Caki2 (cell line): Measurements from ENCODE around the gene SMIM29. TPM values are rescaled to one million over a fixed set of nuclear protein-coding genes. Genes with fewer than 3 reads are reported as not detected.

ENCODE experiments used
- DNase-seq: peaks from one replicate; pipeline ENCODE4 v3.0.0-alpha.2; 2015; ENCODE audit warnings: low read depth
- in situ Hi-C: cut with HindIII; loops from 2 replicates; pipeline ENCODE4 v1.10.0; 2016; ENCODE audit warnings: low sequenced_read_pairs, low pct_unique_long_range_greater_than_20kb, mixed read lengths
- total RNA-seq: library from RNA; depleted of rRNA; stranded (reverse); fragments of >200 nt; shearing (Covaris generic); gene quantifications from 2 replicates; pipeline ENCODE4 v1.2.3, GENCODE V29; 2014; ENCODE audit warnings: low replicate concordance

The SMIM29 gene
- total RNA-seq, 1 experiment from 2014 or later, result 57.0 TPM

DNA sequence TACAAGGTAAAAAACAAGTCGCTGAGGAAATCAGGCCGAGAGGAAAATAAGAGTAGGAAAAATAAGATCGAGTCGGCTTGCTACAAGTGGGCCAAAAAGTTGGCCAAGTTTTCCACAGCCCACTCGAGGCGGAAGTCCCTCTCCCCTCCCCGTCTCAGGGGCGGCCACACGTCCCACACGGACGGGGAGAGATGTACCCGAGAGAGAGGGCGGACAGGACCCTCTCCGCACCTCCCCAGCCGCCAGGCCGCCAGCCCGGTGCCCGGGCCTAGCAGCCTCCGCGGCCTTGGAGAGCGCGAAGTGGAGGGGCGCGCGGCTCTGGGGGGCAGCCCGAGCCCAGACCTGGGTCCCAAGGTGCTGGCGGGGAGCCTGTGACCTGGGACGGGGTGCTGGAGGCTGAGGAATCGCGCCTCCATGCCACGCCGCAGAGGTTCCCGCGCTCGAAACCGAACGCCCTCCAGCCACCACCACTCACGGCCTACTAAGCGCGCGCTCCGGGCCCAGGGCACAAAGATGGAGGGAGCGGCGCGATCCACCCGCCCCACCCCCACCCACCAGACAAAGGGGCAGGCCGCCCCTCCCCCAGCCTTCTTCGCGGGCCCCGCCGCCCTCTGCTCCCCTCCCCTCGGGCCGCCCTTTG lies 14.0 kb downstream of the SMIM29 start:
- in situ Hi-C loops, result no loop called here
- no peak for DNase-seq

DNA sequence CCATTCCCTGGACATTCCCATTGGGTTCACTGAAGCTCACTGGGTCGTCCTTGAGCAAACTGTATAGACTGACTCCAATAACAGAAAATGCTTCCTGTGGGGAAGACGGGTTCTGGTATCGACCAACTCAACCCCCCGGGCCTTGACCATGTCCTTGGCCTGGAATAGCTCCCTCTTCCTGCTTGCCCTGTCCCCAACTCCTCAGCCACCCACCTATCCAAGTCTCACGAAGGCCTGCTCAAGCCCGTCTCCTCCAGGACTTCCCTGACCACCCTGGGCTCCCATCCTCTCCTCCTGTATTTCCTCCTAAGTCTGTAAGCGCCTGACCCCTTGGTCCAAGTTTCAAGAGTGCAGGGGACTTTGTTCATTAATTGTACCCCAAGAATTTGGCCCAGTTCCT lies 14.9 kb downstream of the SMIM29 start:
- in situ Hi-C loops, result no loop called here
- no peak for DNase-seq

DNA sequence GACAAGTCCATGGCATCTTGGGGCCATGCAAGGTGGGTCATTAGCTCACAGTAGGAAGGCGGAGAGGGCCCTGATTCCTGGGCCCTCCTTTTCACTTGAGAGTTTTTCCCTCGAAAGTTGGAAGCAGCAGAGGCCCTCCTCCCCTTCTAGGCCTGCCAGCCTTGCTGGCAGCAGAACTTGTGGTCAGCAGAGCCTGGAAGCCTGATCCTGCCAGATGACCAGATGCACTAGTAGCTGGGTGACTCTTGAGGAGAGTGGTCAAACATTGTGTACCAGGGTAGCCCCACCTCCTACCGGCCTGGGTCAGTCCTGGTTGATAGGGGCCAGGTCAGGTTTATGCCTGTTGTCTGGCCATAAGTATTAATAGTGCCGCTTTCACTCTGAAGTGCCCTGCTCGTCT lies 15.9 kb downstream of the SMIM29 start:
- in situ Hi-C loops, result no loop called here
- no peak for DNase-seq

DNA sequence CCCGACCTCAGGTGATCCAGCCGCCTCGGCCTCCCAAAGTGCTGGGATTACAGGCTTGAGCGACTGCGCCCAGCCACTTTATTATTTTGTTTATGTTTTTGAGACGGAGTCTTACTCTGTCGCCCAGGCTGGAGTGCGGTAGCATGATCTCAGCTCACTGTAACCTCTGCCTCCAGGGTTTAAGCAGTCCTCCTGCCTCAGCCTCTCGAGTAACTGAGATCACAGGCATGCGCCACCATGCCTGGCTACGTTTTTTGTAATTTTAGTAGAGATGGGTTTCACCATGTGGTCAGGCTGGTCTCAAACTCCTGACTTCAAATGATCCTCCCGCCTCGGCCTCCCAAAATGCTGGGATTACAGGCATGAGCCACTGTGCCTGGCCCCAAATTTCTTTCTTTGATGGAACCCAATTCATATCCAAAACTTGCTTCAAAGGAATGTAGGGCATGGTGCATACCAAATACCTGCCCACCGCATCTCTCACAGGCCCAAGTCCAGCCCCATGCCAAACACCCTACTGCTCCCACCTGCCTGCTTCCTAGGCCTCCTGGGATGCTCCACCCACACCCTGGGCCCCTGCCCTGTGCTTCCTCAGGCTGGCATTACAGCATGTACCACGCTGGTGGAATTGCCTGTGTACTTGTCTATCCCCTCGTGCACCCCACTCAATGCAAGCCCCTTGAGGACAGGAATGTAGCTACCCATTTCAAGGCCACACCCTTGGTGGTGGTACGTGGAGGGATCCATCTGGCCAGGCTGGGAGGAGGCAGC lies 17.1 kb downstream of the SMIM29 start:
- no peak for DNase-seq
- in situ Hi-C loops, result no loop called here

DNA sequence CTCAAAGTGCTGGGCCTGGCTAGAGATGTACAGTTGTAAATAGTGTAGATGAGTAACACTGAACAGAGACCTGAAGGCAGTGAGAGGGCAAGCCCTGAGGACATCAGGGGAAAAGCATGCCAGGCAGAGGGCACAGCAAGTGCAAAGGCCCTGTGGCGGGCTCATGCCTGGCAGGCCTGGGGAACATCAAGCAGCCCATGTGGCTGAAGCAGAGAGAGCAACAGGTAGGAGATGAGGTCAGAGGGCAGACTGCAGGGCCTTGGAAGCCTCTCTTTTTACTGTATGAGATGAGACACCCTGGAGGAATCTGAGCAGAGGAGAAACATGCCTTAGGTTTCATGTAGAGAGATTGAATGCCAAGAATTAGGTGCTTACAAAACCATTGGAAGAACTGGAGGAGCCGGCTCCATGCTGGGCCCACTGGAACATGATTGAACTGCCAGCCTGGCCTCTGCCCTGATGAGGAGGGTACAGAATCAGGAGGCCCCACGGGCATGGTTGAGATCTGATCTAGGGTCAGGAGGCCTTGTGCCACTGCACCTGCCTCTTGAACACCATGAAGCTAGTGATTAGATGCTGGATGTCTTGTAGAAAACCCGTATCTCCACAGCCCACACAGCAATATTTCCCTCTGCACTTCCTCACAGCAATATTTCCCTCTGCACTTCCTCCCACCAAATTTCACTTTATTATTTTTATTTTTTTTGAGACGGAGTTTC lies 18.0 kb downstream of the SMIM29 start:
- in situ Hi-C loops, result no loop called here
- no peak for DNase-seq

DNA sequence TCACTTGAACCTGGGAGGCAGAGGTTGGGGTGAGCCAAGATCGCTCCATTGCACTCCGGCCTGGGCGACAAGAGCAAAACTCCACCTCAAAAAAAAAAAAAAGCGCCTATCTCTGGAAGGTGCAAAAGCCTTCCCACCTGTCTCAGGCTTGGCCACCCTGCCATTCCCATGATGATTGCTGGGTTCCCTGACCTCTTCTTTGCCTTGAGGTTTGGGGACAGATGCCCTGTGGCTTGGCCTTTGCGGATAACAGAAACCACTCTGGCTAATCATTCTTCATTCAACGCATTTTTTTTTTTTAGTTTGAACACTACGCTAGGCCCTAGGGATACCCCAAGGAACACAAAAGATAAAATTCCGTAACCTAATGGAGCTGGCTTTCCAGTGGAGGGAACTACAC lies 18.9 kb downstream of the SMIM29 start:
- DNase-seq, result peak; percentile 51
- in situ Hi-C loops, result no loop called here

DNA sequence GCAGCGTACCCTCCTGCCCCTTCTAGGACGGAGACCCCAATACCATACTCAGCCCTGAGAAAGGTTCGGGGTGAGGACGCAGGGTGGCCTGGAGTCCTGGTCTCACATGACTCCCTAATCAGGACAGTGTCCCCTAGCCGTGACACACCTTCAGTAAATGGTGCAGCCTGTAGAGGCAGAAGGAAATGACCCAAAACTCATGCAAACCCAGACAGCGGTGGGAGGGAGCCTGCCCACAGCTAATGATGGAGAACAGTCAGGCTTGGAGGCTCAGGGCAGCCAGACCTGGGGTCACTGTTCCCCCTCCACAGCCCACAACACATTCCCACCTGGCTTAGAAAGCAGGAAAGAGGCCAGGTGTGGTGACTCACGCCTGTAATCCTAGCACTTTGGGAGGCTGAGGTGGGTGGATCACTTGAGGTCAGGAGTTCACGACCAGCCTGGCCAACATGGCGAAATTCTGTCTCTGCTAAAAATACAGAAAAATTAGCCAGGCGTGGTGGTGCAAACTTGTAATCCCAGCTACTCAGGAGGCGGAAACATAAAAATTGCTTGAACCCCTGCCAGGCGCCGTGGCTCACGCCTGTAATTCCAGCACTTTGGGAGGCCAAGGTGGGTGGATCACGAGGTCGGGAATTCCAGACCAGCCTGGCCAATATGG lies 20.9 kb downstream of the SMIM29 start:
- in situ Hi-C loops, result no loop called here
- DNase-seq, result peak; percentile 85

DNA sequence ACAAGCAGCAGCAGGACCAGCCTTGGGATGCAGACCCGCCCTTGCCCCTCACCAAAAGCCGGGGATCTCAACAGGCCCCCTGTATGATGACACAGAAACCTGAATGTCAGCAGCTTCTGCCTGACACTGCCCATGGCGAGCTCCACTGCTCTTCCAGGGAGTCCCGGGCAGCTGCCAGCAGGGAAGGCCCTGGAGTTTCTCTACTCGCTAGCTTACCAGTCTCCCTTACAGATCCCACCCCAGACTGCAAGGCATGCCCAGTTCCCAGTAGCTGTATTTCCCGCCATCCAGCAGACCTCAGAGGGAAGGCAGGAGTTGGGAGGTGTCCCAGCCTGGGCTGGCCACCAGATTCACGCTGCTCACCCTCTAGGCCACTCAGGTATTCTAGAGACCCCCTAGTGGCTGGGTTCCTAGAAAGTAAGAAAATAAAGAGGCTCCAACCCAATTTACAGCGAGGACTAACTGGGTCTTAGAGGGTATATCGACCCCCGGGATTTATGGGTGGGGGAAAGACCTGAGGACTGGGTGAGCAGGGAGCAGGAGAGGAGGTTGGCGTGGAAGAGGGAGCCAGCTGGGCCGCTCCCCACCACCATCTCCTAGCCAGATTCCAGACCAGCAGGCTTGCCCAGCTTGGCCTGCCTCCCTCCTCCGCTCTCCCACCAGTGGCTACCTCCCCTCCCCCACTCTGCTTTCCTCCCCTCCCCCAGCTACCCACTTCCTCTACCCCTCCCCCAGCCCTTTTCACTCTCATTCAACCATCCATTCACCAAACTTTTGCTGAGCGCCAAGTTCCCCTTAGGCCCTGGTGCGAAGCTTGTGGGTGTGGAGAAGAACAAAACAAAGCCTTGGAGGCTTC lies 21.8 kb downstream of the SMIM29 start:
- in situ Hi-C loops, result no loop called here
- no peak for DNase-seq

DNA sequence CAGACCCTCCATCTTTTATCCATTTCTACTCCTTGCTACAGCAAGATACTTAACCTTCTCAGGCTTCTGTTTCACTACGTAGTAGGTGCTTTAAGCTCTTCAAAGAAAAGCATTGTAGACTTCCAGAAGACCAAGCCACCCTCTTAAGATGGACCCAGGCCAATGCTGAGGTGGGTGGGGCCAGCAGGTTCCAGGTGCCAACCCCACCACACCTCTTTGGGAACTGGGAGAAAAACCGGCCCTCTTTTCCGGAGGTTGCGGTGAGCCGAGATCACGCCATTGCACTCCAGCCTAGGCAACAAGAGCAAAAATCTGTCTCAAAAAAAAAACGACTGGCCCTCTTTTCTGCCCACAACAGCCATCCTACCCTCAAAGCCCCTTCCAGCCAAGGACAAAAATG lies 22.7 kb downstream of the SMIM29 start:
- no peak for DNase-seq
- in situ Hi-C loops, result no loop called here

DNA sequence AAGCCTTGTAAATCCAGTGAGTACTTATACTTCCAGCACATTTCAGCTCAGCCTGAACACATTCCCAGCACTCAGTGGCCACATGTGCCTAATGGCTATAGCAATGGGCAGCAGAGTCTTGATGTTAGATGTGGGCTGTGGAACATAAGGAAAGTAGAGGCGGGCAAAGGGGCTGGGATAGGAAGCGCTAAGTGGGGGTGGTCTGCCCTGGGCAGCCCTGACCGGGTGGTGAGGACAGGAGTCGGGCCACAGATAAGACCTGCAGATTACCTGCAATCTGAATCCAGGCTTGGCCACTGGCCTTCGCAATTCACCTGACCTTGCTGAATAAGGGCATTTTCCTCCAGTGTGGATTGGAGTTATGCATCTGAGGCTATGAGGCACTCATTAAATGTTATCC lies 23.3 kb downstream of the SMIM29 start:
- no peak for DNase-seq
- in situ Hi-C loops, result no loop called here

DNA sequence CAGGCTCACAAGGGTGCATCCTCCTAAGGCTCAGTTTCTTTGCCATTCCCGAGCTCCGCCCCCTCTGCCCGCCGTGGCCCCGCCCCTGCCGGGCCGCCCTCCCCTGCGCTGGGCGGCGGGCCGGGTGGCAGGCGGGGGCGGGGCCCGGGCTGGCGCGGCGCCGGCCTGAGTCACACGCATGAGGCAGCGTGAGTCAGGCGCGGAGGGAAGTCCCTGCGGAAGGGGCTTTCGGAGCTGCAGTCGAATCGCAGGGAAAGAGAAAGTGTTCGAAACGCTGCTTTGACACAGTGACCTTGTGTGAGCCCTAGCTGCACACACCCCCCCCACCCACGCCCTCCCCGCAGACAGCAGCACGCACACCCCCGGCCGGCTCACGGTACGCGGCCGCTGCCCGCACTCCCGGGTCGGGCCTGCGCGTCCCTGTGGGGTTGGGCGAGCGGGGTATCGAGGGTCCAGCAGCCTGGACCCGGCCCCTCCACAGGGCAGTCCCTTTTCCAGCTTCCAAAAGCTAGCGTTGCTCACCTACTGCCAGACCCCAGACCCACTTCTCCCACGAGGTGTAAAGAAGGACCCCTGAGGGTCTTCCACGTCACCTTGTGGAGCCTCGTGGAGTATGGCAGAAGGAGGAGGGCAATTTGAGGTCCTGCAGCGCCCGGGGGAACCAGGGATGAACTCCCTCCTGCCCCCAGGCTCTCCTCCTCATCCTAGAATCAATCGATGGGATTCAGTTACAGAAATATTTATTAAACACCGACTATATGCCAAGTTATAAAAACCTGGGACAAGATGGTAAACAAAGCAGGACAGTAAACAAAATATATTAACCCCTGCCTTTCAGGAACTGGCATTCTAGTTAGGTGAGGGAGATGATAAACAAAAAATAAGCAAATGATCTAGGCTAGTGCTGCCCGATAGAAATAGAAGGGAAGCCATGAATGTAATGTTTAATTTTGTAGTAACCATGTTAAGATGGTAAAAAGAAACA lies 24.6 kb downstream of the SMIM29 start:
- DNase-seq, result peak; percentile 87
- in situ Hi-C loops, result no loop called here

DNA sequence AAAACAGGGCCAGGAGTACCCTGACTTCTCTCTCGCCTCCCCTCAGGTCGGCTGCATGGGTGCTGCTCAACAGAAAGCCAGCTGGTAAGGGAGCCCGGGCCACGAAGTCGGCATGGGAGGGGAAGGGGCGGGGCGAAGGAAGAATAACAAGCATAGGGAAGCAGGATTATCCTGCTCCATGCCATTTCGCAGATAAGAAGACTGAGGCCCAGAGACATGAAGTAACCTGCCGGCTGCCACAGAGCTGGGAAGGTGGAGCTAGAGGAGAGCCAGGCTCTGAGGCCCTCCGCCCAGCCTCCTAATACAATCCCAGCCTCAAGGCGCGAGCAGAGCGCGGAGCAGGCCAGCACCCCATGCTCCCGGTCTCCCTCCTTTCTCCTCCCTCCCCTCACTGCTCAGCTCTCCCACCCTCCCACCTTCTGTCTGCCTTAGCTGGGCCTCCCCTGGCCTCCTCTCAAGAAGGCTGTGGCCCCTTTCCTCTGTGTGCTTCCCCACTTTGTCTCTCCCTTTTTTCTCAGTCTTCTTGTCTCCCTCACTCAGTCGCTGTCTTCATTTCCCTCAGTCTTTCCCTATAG lies 25.3 kb downstream of the SMIM29 start:
- in situ Hi-C loops, result no loop called here
- DNase-seq, result no peak

DNA sequence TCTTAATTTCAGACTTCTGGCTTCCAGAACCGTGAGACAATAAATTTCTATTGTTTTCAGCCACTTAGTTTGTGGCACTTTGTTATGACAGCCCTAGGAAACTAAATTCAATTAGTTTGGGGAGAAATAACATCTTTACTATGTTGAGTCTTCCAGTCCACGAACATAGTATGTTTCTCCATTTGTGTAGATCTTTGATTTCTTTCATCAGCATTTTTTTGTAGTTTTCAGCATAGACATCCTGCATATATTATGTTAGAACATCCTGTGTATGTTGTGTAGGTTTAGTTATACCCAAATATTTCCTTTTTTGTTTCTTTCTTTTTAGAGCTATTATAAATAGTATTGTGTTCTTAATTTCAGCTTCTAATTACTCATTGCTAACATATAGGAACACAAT lies 30.1 kb downstream of the SMIM29 start:
- no peak for DNase-seq
- in situ Hi-C loops, result no loop called here

DNA sequence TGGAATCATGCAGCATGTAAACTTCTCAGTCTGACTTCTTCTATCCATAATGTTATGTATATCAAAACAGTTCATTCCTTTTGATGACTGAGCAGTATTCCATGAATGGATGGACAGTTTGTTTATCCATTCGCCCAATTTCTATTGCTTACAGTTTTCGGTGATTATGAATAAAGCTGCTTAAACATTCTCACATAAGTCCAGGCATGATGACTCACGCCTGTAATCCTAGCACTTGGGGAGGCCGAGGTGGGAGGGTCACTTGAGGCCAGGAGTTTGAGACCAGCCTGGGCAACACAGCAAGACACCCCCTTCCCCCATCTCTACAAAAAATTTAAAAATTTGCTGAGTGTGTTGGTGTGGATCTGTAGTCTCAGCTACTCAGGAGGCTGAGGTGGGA lies 35.0 kb downstream of the SMIM29 start:
- in situ Hi-C loops, result no loop called here
- DNase-seq, result no peak

DNA sequence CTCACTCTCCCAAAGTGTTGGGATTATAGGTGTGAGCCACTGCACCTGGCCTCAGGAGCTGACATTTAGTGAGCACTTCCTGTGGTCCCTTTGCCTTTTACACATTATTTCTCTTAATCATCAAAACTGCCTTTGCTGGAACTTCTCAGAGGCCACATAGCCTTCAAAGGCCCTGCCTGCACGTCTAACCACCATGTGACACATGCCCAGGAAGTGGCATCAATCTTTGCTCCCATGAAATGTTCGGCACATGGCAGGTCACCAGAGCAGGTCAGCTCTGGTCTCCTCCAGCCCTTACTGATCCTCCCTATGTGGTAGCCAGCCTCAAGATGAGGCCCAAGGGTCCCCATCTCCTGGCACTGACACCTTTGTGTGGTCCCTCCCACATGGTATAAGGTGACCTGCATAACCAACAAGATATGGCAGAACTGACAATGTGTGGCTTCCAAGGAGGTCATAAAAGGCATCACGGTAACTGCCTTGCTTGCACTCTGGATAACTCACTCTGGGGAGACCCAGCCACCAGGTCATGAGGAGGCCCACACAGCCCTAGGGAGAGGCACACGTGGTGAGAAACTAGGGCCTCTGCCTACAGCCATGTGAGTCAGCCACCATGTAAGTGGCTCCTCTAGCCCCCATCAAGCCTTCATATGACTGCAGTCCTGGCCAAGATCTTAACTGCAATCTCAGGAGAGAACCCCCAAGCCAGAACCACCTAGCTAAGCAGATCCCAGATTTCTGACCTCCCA lies 40.9 kb downstream of the SMIM29 start:
- in situ Hi-C loops, result no loop called here
- no peak for DNase-seq

DNA sequence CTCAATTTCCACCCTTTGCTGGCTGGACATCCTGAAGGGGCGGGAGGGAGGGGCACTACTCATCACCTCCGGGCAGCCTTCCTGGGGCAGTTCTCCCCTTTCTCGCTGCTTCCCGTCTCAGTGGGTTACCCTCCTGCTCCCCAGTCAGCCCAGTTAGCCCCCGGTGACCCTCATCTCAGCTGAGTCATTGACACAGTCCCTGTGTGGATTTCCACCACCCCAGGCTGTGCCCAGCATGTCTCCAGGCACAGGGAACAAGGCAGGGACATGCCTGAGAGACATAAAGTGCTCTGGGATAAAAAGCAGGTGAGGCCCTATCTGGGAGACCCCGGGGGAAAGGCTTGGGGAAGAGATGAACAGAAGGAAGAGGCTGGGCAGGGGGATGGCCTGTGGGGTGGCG lies 42.1 kb downstream of the SMIM29 start:
- no peak for DNase-seq
- in situ Hi-C loops, result no loop called here
